CD4-positive, alpha-beta T cell (primary cell): ENCODE measurements around the gene DCP1A. TPM values are rescaled to one million over a fixed set of nuclear protein-coding genes. Genes with fewer than 3 reads are reported as not detected.

Experiments used
- ATAC-seq: fragments of 200-7000 bp; cut with Tn5 transposase; one replicate; pipeline ENCODE4 v1.10.0; 2022; ENCODE audit warnings: mild to moderate bottlenecking; ENCODE audit not compliant: poor library complexity
- CTCF ChIA-PET: fragments of 350-600 bp; sonication (Branson Sonifier 250); formaldehyde crosslinking; loops from one replicate; lab custom pipeline; 2021; ENCODE audit warnings: antibody characterized with exemption, inconsistent platforms; lab: Charles Lee
- POLR2A ChIA-PET: fragments of 350-600 bp; sonication (Branson Sonifier 250); formaldehyde crosslinking; loops from one replicate; lab custom pipeline; 2021; ENCODE audit warnings: antibody characterized with exemption, inconsistent platforms; lab: Charles Lee
- DNase-seq, 14 experiments: peaks; one replicate each; pipeline ENCODE4 v3.0.0-alpha.2; 2013 to 2020; ENCODE audit warnings: mixed read lengths in 2 of 14
- H3K27ac ChIP-seq, 2 donors: one replicate each; pipeline versions ENCODE4 v1.5.1 to v1.7.0; 2013; ENCODE audit warnings: low read length in 2 of 2, low read depth in 1 of 2, mild to moderate bottlenecking in 1 of 2
- H3K27me3 ChIP-seq, 2 experiments: 1 replicate in 1 of 2; 2 replicates in 1 of 2; pipeline versions ENCODE4 v1.6.1 to v1.7.0; 2013; ENCODE audit warnings: low read length in 2 of 2, control low read depth in 1 of 2, mild to moderate bottlenecking in 1 of 2, moderate library complexity in 1 of 2; ENCODE audit not compliant: insufficient read depth in 2 of 2, control insufficient read depth in 1 of 2
- H3K36me3 ChIP-seq: one replicate; pipeline ENCODE4 v1.6.1; 2013; ENCODE audit warnings: low read length, control low read depth; ENCODE audit not compliant: insufficient read depth
- H3K4me1 ChIP-seq: one replicate; pipeline ENCODE4 v1.6.1; 2013; ENCODE audit warnings: low read length, control low read depth; ENCODE audit not compliant: insufficient read depth
- H3K4me3 ChIP-seq: one replicate; pipeline ENCODE4 v1.5.1; 2013; ENCODE audit warnings: mild to moderate bottlenecking, low read length, moderate library complexity
- H3K9me3 ChIP-seq, 2 experiments: 1 replicate in 1 of 2; 2 replicates in 1 of 2; pipeline versions ENCODE4 v1.6.1 to v1.7.0; 2013; ENCODE audit warnings: low read length in 2 of 2, mild to moderate bottlenecking in 2 of 2, control low read depth in 1 of 2, moderate library complexity in 1 of 2; ENCODE audit not compliant: control insufficient read depth in 1 of 2, insufficient read depth in 1 of 2
- H3K27ac Mint-ChIP-seq: one replicate; pipeline ENCODE4 v1.8.0; 2020; ENCODE audit warnings: mixed read lengths
- H3K27me3 Mint-ChIP-seq: one replicate; pipeline ENCODE4 v1.8.0; 2021; ENCODE audit warnings: mixed read lengths
- H3K36me3 Mint-ChIP-seq: one replicate; pipeline ENCODE4 v1.8.0; 2021; ENCODE audit warnings: low read depth, mixed read lengths
- H3K4me1 Mint-ChIP-seq: one replicate; pipeline ENCODE4 v1.8.0; 2021; ENCODE audit warnings: low read depth, mixed read lengths
- H3K4me3 Mint-ChIP-seq: one replicate; pipeline ENCODE4 v1.8.0; 2020; ENCODE audit warnings: mild to moderate bottlenecking, mixed read lengths
- H3K9me3 Mint-ChIP-seq: one replicate; pipeline ENCODE4 v1.8.0; 2020; ENCODE audit warnings: mixed read lengths
- CTCF ChIP-seq: fragments of 200-600 bp; IDR thresholded peaks from one replicate; pipeline ENCODE4 v1.8.0; 2022; ENCODE audit warnings: antibody characterized with exemption, mild to moderate bottlenecking
- intact Hi-C, 2 experiments: fragments of 100-400 bp; cut with DNase I in 1 of 2; cut with micrococcal nuclease in 1 of 2; formaldehyde crosslinking; loops; one replicate each; pipeline versions ENCODE4 v1.15.1 to v1.9.0; 2023 to 2025; cut with DNase I, micrococcal nuclease
- total RNA-seq, 174 experiments: library from RNA in 2 of 174; stranded (reverse) in 2 of 174; gene quantifications; one replicate each; pipeline ENCODE4 v1.2.3 and lab custom pipeline; 2021 to 2026

DCP1A gene
- total RNA-seq, 2 experiments from 2014 or later, result 58.9 to 60.1 TPM

GRCh38 chr3:53357458-53357857 lies 10.1 kb upstream of the DCP1A start:
- H3K36me3 Mint-ChIP-seq, result no peaks in the 10 kb centered on the region
- no peak for TF ChIP-seq CTCF
- intact Hi-C loops, result no loop called here
- Histone ChIP-seq H3K36me3 (no peaks in the 10 kb centered on the region), H3K4me3 (no peak overlapping the region), H3K27ac (no peak overlapping the region), H3K27me3 (no peaks in the 10 kb centered on the region), H3K4me1 (no peaks in the 10 kb centered on the region), H3K9me3 (no peaks in the 10 kb centered on the region)
- H3K27me3 Mint-ChIP-seq, result peaks cover 9% of the 10 kb centered on the region
- no peaks in the 10 kb centered on the region for H3K9me3 Mint-ChIP-seq
- no peaks in the 10 kb centered on the region for H3K4me1 Mint-ChIP-seq
- H3K27ac Mint-ChIP-seq, result no peak overlapping the region
- ChIA-PET POLR2A (interaction anchor here (1.1 kb wide), 1 partner anchor 10 kb away, joined by 9 read pairs; the partner anchor contains the start of gene DCP1A), CTCF (no interaction called here)
- H3K4me3 Mint-ChIP-seq, result no peak overlapping the region
- DNase-seq (no peak), ATAC-seq (no peak)

GRCh38 chr3:53354945-53355498 lies 7.7 kb upstream of the DCP1A start:
- no peaks in the 10 kb centered on the region for H3K9me3 ChIP-seq
- H3K4me1 Mint-ChIP-seq, result peaks cover 5% of the 10 kb centered on the region
- ChIA-PET POLR2A (no interaction called here), CTCF (no interaction called here)
- H3K9me3 Mint-ChIP-seq, result no peaks in the 10 kb centered on the region
- H3K27me3 ChIP-seq, result no peaks in the 10 kb centered on the region
- H3K27ac Mint-ChIP-seq, result no peak overlapping the region
- no peak for TF ChIP-seq CTCF
- H3K36me3 ChIP-seq, result no peaks in the 10 kb centered on the region
- no peaks in the 10 kb centered on the region for H3K4me1 ChIP-seq
- no peaks in the 10 kb centered on the region for H3K36me3 Mint-ChIP-seq
- H3K4me3 ChIP-seq, result no peak overlapping the region
- intact Hi-C loops, result no loop called here
- no peak for ATAC-seq
- peaks cover 3% of the 10 kb centered on the region for H3K27me3 Mint-ChIP-seq
- no peak overlapping the region for H3K27ac ChIP-seq
- H3K4me3 Mint-ChIP-seq, result no peak overlapping the region
- DNase-seq, result no peak

DNA sequence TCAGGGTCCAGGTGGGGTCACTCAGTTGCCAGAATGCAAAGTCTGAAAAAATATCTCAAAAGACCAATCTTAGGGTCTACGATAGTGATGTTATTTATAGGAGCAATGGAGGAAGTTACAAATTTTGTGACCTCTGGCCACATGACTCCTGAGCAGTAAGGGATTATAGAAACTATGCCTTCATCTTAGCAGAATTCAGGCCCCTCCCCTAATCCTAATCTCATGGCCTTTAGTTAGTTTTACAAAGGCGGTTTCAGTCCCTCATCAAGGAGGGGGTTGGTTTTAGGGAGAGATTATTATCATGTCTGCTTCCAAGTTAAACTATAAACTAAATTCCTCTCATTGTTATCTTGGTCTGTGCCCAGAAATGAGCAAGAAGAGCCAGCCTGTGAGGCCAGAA lies 5.9 kb upstream of the DCP1A start:
- POLR2A ChIA-PET, result no interaction called here
- TF ChIP-seq CTCF, result no peak
- intact Hi-C loops, result no loop called here

More for the DNA sequence above, 5.9 kb upstream of the DCP1A start:
- H3K4me1 ChIP-seq, result peaks cover under 1% of the 10 kb centered on the region
- H3K27me3 Mint-ChIP-seq, result no peaks in the 10 kb centered on the region
- H3K36me3 Mint-ChIP-seq, result no peaks in the 10 kb centered on the region
- H3K36me3 ChIP-seq, result no peaks in the 10 kb centered on the region
- no peaks in the 10 kb centered on the region for H3K9me3 Mint-ChIP-seq
- no peak overlapping the region for H3K4me3 Mint-ChIP-seq
- DNase-seq, result no peak
- peaks cover 5% of the 10 kb centered on the region for H3K4me1 Mint-ChIP-seq
- H3K27me3 ChIP-seq, result no peaks in the 10 kb centered on the region
- no peak overlapping the region for H3K4me3 ChIP-seq
- CTCF ChIA-PET, result no interaction called here
- no peak for ATAC-seq
- H3K27ac Mint-ChIP-seq, result no peak overlapping the region
- no peaks in the 10 kb centered on the region for H3K9me3 ChIP-seq
- H3K27ac ChIP-seq, result no peak overlapping the region
